Measurements from ENCODE around the gene SEL1L.

DNA sequence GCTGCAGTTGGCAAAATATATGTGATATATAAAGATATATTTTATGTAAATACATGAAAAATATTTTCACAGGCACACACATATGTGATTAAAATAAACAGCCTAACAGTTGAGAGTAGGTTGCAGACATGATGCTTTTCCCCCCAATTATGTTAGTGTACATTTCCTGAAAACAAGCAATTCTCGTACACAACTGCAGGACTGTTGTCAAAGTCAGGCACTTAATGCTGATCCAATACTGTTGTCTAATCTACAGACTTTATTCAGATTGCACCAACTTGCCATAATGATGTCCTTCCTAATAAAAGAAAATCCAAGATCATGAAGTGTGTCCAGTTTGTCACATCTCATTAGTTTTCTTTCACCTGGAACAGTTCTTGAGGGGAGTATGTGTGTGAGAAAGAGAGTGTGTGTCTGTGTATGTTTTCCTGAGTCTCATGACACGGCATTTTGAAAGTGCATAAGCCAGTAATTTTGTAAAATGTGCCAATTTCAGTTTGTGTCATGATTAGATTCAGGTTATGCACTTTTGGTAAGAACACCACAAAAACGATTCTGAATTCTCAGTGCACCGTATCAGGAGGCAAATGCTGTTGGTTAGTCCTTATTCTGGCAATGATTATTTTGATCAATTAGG, 16.5 kb upstream of the SEL1L start:
- TF ChIP-seq, protein P1, sequence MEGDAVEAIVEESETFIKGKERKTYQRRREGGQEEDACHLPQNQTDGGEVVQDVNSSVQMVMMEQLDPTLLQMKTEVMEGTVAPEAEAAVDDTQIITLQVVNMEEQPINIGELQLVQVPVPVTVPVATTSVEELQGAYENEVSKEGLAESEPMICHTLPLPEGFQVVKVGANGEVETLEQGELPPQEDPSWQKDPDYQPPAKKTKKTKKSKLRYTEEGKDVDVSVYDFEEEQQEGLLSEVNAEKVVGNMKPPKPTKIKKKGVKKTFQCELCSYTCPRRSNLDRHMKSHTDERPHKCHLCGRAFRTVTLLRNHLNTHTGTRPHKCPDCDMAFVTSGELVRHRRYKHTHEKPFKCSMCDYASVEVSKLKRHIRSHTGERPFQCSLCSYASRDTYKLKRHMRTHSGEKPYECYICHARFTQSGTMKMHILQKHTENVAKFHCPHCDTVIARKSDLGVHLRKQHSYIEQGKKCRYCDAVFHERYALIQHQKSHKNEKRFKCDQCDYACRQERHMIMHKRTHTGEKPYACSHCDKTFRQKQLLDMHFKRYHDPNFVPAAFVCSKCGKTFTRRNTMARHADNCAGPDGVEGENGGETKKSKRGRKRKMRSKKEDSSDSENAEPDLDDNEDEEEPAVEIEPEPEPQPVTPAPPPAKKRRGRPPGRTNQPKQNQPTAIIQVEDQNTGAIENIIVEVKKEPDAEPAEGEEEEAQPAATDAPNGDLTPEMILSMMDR (IDR thresholded peaks at IDR 0.05), result no peak
- TF ChIP-seq EP300 (IDR thresholded peaks at IDR 0.05), result no peak
- TF ChIP-seq, protein P2, sequence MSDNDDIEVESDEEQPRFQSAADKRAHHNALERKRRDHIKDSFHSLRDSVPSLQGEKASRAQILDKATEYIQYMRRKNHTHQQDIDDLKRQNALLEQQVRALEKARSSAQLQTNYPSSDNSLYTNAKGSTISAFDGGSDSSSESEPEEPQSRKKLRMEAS (IDR thresholded peaks at IDR 0.05), result no peak
- no peak for TF ChIP-seq MAZ (IDR thresholded peaks at IDR 0.05; ENCODE audit: borderline replicate concordance, low read depth, low read length)
- no peak for TF ChIP-seq RAD21 (conservative IDR thresholded peaks at IDR 0.05 in 1 of 2, IDR thresholded peaks at IDR 0.05 in 1 of 2)
- TF ChIP-seq RARB (CRISPR knock-in tag; IDR thresholded peaks at IDR 0.05), result no peak
